HCT116 (cell line): Measurements from ENCODE around the gene SCGB2B2. TPM values are rescaled to one million over a fixed set of nuclear protein-coding genes. Genes with fewer than 3 reads are reported as not detected.

Experiments
- ATAC-seq: fragments of 200-7000 bp; cut with Tn5 transposase; 2 replicates; pipeline ENCODE4 v1.9.1; 2020; ENCODE audit warnings: mild to moderate bottlenecking, moderate library complexity
- BruUV-seq: library from RNA; stranded (reverse); fragments of 400-500 nt; replicated peaks from 2 replicates; lab custom pipeline; 2021; lab: Mats Ljungman, UMichigan
- CTCF ChIA-PET: fragments of 300-600 bp; sonication (Branson Sonifier 250); formaldehyde crosslinking; loops from one replicate; lab custom pipeline; 2021; ENCODE audit warnings: antibody characterized with exemption; lab: Charles Lee
- POLR2A ChIA-PET: fragments of 300-600, 350-600 bp; sonication (Branson Sonifier 250); formaldehyde crosslinking; loops from one replicate; lab custom pipeline; 2021; ENCODE audit warnings: antibody characterized with exemption; lab: Charles Lee
- RAD21 ChIA-PET, 2 experiments: fragments of 300-600 bp; sonication (Branson Sonifier 250); formaldehyde crosslinking; loops; one replicate each; lab custom pipeline; 2023; ENCODE audit warnings: low total read pairs in 2 of 2; ENCODE audit not compliant: uncharacterized antibody in 2 of 2, unreplicated experiment in 2 of 2, low non-redundant PET in 1 of 2; lab: Charles Lee
- DNase-seq: peaks from one replicate; pipeline ENCODE4 v3.0.0-alpha.2; 2010; ENCODE audit warnings: low read depth, low spot score
- H2AFZ ChIP-seq: fragments of 200-600 bp; shearing (Covaris generic), sonication (generic); 2 replicates; pipeline ENCODE4 v1.6.1; 2017; ENCODE audit warnings: low read depth, mixed run types, mixed read lengths, antibody characterized with exemption, low read length; ENCODE audit not compliant: poor library complexity, severe bottlenecking
- H3K27ac ChIP-seq: 2 replicates; pipeline ENCODE4 v1.5.1; 2012; ENCODE audit warnings: low read depth, low read length
- H3K27me3 ChIP-seq: fragments of 200-600 bp; sonication (generic); 2 replicates; pipeline ENCODE4 v1.6.1; 2016; ENCODE audit warnings: mixed run types, low read length, mixed read lengths; ENCODE audit not compliant: insufficient read depth
- H3K36me3 ChIP-seq, 2 experiments: fragments of 200-500 bp in 1 of 2; fragments of 200-600 bp in 1 of 2; sonication (Bioruptor generic) in 1 of 2; sonication (generic) in 1 of 2; 2 replicates each; pipeline versions ENCODE4 v1.5.1 to v1.6.1; 2014 to 2016; ENCODE audit warnings: low read length in 2 of 2, inconsistent platforms in 1 of 2, mixed read lengths in 1 of 2, mixed run types in 1 of 2; ENCODE audit not compliant: insufficient read depth in 2 of 2, control insufficient read depth in 1 of 2
- H3K4me1 ChIP-seq, 2 experiments: fragments of 200-600 bp in 1 of 2; sonication (generic) in 1 of 2; 2 replicates each; pipeline versions ENCODE4 v1.5.1 to v1.6.1; 2012 to 2017; ENCODE audit warnings: low read length in 2 of 2, inconsistent platforms in 1 of 2, mild to moderate bottlenecking in 1 of 2, mixed read lengths in 1 of 2, mixed run types in 1 of 2, moderate library complexity in 1 of 2; ENCODE audit not compliant: insufficient read depth in 2 of 2, control insufficient read depth in 1 of 2
- H3K4me2 ChIP-seq: fragments of 200-600 bp; sonication (generic); 2 replicates; pipeline ENCODE4 v1.6.1; 2017; ENCODE audit warnings: mixed run types, low read length, mixed read lengths
- H3K4me3 ChIP-seq, 2 experiments: fragments of 200-600 bp in 1 of 2; sonication (generic) in 1 of 2; replicated peaks in 1 of 2; 2 replicates each; pipeline ENCODE4 v1.5.1; 2011 to 2016; ENCODE audit warnings: low read length in 2 of 2, control low read depth in 1 of 2, low read depth in 1 of 2, mild to moderate bottlenecking in 1 of 2, mixed read lengths in 1 of 2, mixed run types in 1 of 2
- H3K79me2 ChIP-seq: fragments of 200-600 bp; sonication (generic); 2 replicates; pipeline ENCODE4 v1.6.1; 2017; ENCODE audit warnings: mild to moderate bottlenecking, mixed run types, low read length, moderate library complexity, mixed read lengths; ENCODE audit not compliant: insufficient read depth
- H3K9ac ChIP-seq: fragments of 200-600 bp; sonication (generic); 2 replicates; pipeline ENCODE4 v1.6.1; 2016; ENCODE audit warnings: low read length, mixed read lengths
- H3K9me2 ChIP-seq: fragments of 200-600 bp; sonication (generic), shearing (Covaris generic); 2 replicates; pipeline ENCODE4 v1.6.1; 2017; ENCODE audit warnings: mixed run types, mild to moderate bottlenecking, moderate library complexity; ENCODE audit not compliant: insufficient read depth
- H3K9me3 ChIP-seq, 2 experiments: fragments of 200-500 bp in 1 of 2; fragments of 200-600 bp in 1 of 2; sonication (Bioruptor generic) in 1 of 2; sonication (generic) in 1 of 2; 2 replicates each; pipeline ENCODE4 v1.6.1; 2014 to 2017; ENCODE audit warnings: low read length in 2 of 2, mixed read lengths in 2 of 2, inconsistent platforms in 1 of 2, low read depth in 1 of 2, mild to moderate bottlenecking in 1 of 2, mixed run types in 1 of 2, moderate library complexity in 1 of 2; ENCODE audit not compliant: control insufficient read depth in 1 of 2, insufficient read depth in 1 of 2
- H4K20me1 ChIP-seq: fragments of 200-600 bp; sonication (generic), shearing (Covaris generic); 2 replicates; pipeline ENCODE4 v1.6.1; 2017; ENCODE audit warnings: mixed run types, mild to moderate bottlenecking, moderate library complexity; ENCODE audit not compliant: insufficient read depth
- ATF3 ChIP-seq: IDR thresholded peaks from 2 replicates; pipeline ENCODE4 v1.6.1; 2012
- CBX3 ChIP-seq: IDR thresholded peaks from 2 replicates; pipeline ENCODE4 v1.6.1; 2012; ENCODE audit warnings: low read depth
- CEBPB ChIP-seq: IDR thresholded peaks from 2 replicates; pipeline ENCODE4 v1.6.1; 2012; ENCODE audit warnings: low read depth
- CTCF ChIP-seq, 3 experiments: fragments of 200-600 bp in 1 of 3; sonication (generic) in 1 of 3; IDR thresholded peaks in 2 of 3; conservative IDR thresholded peaks in 1 of 3; 2 replicates each; pipeline ENCODE4 v1.5.1; 2012 to 2017; ENCODE audit warnings: low read depth in 2 of 3, low read length in 2 of 3, antibody characterized with exemption in 1 of 3, borderline replicate concordance in 1 of 3, control low read depth in 1 of 3, mild to moderate bottlenecking in 1 of 3, mixed read lengths in 1 of 3, mixed run types in 1 of 3, moderate library complexity in 1 of 3; ENCODE audit not compliant: insufficient read depth in 1 of 3
- EGR1 ChIP-seq: IDR thresholded peaks from 2 replicates; pipeline ENCODE4 v1.6.1; 2012; ENCODE audit warnings: low read depth
- ELF1 ChIP-seq: IDR thresholded peaks from 2 replicates; pipeline ENCODE4 v1.6.1; 2012; ENCODE audit warnings: low read depth, borderline replicate concordance
- EZH2phosphoT487 ChIP-seq: fragments of 200-600 bp; IDR thresholded peaks from 2 replicates; pipeline ENCODE4 v1.6.1; 2018; ENCODE audit warnings: antibody characterized with exemption, borderline replicate concordance
- FOSL1 ChIP-seq: IDR thresholded peaks from 2 replicates; pipeline ENCODE4 v1.6.1; 2012; ENCODE audit warnings: low read depth
- JUND ChIP-seq: IDR thresholded peaks from 2 replicates; pipeline ENCODE4 v1.6.1; 2012
- POLR2A ChIP-seq: IDR thresholded peaks from 2 replicates; pipeline ENCODE4 v1.7.0; 2011; ENCODE audit warnings: borderline replicate concordance; ENCODE audit not compliant: insufficient read depth, insufficient read length; ENCODE audit errors: extremely low read depth
- POLR2AphosphoS5 ChIP-seq: IDR thresholded peaks from 2 replicates; pipeline ENCODE4 v1.6.1; 2011; ENCODE audit warnings: mild to moderate bottlenecking, low read depth, low read length, moderate library complexity
- RAD21 ChIP-seq: IDR thresholded peaks from 2 replicates; pipeline ENCODE4 v1.6.1; 2012; ENCODE audit warnings: low read depth, mild to moderate bottlenecking
- SIN3A ChIP-seq: IDR thresholded peaks from 2 replicates; pipeline ENCODE4 v1.6.1; 2012; ENCODE audit warnings: low read depth
- SP1 ChIP-seq: IDR thresholded peaks from 2 replicates; pipeline ENCODE4 v1.6.1; 2012; ENCODE audit warnings: low read depth
- SRF ChIP-seq: IDR thresholded peaks from 2 replicates; pipeline ENCODE4 v1.6.1; 2012; ENCODE audit warnings: low read depth
- YY1 ChIP-seq: IDR thresholded peaks from 2 replicates; pipeline ENCODE4 v1.6.1; 2011; ENCODE audit warnings: low read length, low read depth, moderate library complexity, mild to moderate bottlenecking; ENCODE audit not compliant: insufficient replicate concordance; ENCODE audit errors: extremely low read depth
- ZFX ChIP-seq: fragments of 450-650 bp; IDR thresholded peaks from 2 replicates; pipeline ENCODE4 v1.6.1; 2017
- ZNF274 ChIP-seq: fragments of 200-500 bp; sonication (Bioruptor generic); IDR thresholded peaks from 2 replicates; pipeline ENCODE4 v1.6.1; 2014; ENCODE audit warnings: mild to moderate bottlenecking, low read depth, low read length, inconsistent platforms
- intact Hi-C: fragments of 100-400 bp; cut with micrococcal nuclease; formaldehyde crosslinking; loops from 2 replicates; pipeline ENCODE4 v1.10.0; 2022
- total RNA-seq: library from RNA; stranded (reverse); gene quantifications from one replicate; pipeline ENCODE4 v1.2.1, GENCODE V29; 2021; ENCODE audit not compliant: unreplicated experiment
- TF ChIP-seq, protein P1 (sequence below): IDR thresholded peaks from 2 replicates; pipeline ENCODE4 v1.6.1; 2011; ENCODE audit warnings: mild to moderate bottlenecking, low read length, moderate library complexity; ENCODE audit not compliant: insufficient replicate concordance; ENCODE audit errors: extremely low read depth

Gene SCGB2B2
- total RNA-seq, 1 experiment from 2014 or later, result 0.27 TPM

DNA sequence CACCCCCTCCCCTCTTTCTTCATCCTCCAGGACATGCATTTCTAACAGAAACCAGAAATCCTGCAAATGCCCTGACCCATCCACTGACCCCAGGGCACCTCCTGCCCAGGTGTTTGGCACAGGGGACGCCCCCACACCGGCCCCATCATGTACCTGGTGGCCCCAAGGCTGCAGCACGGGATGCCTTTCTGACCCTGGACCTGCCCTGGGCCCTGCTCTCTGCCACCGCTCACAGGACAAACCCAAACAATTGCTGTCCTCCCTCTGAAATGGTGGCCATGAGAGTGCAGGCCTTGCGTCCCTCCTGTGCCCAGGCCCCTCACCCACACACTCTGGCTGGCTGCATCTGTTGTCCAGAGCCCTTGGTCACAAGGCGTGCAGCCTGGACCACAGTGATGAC, 12.1 kb downstream of the SCGB2B2 start:
- Histone ChIP-seq H3K27ac (no peak overlapping the region), H3K9me2 (no peaks in the 10 kb centered on the region), H3K9ac (no peak overlapping the region)
- CTCF ChIA-PET, result no interaction called here
- no peak for TF ChIP-seq ATF3
- TF ChIP-seq JUND, result no peak
- TF ChIP-seq ZNF274, result no peak
- no peak for TF ChIP-seq POLR2AphosphoS5
- TF ChIP-seq SIN3A, result no peak
- TF ChIP-seq CTCF (IDR thresholded peaks at IDR 0.05 in 2 of 3, conservative IDR thresholded peaks at IDR 0.05 in 1 of 3; ENCODE audit: borderline replicate concordance in 1 of 3, insufficient read depth in 1 of 3, low read depth in 2 of 3, low read length in 2 of 3), result no peak
- no peak for TF ChIP-seq ZFX
- no peak for TF ChIP-seq CEBPB
- TF ChIP-seq EZH2phosphoT487, result no peak
- TF ChIP-seq ELF1, result no peak
- no peak for TF ChIP-seq CBX3
- TF ChIP-seq, protein P1, sequence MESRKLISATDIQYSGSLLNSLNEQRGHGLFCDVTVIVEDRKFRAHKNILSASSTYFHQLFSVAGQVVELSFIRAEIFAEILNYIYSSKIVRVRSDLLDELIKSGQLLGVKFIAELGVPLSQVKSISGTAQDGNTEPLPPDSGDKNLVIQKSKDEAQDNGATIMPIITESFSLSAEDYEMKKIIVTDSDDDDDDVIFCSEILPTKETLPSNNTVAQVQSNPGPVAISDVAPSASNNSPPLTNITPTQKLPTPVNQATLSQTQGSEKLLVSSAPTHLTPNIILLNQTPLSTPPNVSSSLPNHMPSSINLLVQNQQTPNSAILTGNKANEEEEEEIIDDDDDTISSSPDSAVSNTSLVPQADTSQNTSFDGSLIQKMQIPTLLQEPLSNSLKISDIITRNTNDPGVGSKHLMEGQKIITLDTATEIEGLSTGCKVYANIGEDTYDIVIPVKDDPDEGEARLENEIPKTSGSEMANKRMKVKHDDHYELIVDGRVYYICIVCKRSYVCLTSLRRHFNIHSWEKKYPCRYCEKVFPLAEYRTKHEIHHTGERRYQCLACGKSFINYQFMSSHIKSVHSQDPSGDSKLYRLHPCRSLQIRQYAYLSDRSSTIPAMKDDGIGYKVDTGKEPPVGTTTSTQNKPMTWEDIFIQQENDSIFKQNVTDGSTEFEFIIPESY, result no peak
- no peak for TF ChIP-seq EGR1
- no peak for TF ChIP-seq SRF
- no peak for TF ChIP-seq FOSL1
- no peak for TF ChIP-seq SP1
- no peak for TF ChIP-seq RAD21
- TF ChIP-seq YY1, result no peak
- TF ChIP-seq POLR2A, result no peak
- TF ChIP-seq, all 23 proteins: peak for 0
- Histone ChIP-seq H3K79me2 (no peaks in the 10 kb centered on the region), H3K9me3 (no peaks in the 10 kb centered on the region), H2AFZ (no peak overlapping the region), H4K20me1 (no peaks in the 10 kb centered on the region), H3K27me3 (no peaks in the 10 kb centered on the region), H3K36me3 (no peaks in the 10 kb centered on the region), H3K4me1 (peaks cover 0 to 3% of the 10 kb centered on the region in 2 experiments; a peak in 1 of 4 replicates), H3K4me2 (no peak overlapping the region), H3K4me3 (no peak overlapping the region)
- ChIA-PET RAD21 (no interaction called here), POLR2A (no interaction called here)
- DNase-seq (no peak), ATAC-seq (no peak)
- intact Hi-C loops, result no loop called here
- no TSS peak for BruUV-seq
